GM04504 (cell line): ENCODE results near the gene ST3GAL5.
"Not testable (repeated sequence)": the region's sequence is repeated elsewhere in the genome, so short reads cannot be mapped to it uniquely, and the experiment has no call there.

Experiments
- DNase-seq: peaks from one replicate; pipeline ENCODE4 v3.0.0-alpha.2; 2012; ENCODE audit warnings: low read depth

The ST3GAL5 gene

GRCh38 chr2:85893428-85894258 is 4.9 kb upstream of the ST3GAL5 start:
- peak; percentile 48 for DNase-seq

GRCh38 chr2:85892216-85892944 is 3.6 kb upstream of the ST3GAL5 start:
- no peak for DNase-seq

DNA sequence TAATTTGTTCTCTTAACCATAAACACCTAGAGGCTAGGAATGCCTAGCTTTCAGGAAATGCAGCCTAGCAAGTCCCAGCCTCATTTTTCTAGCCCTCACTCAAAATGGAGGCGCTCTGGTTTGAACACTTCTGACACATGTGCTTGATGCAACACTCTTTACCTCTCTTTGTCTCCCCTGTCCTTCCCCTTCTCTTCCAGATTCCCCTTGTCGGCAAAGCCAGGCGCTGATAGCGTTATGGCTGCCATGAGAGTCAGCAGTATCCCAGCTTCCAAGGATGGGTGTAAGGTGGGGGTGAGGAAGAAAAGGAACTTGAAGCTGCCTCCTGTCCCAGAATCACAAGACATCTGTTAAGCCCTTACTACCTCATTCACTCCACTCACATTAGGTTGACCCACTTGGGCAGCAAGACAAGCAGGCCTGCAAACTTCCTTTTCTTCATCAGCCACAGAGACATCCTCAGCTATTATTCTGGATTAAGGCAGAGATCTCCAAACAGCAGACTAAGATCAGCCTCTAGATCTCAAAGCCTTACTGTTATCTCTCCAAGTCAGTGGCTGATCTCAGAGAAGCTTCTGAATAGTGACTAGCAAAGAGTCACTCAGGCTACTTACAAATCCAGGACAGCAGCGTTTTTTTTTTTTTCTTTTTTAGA is 1.9 kb upstream of the ST3GAL5 start:
- DNase-seq: no peak

DNA sequence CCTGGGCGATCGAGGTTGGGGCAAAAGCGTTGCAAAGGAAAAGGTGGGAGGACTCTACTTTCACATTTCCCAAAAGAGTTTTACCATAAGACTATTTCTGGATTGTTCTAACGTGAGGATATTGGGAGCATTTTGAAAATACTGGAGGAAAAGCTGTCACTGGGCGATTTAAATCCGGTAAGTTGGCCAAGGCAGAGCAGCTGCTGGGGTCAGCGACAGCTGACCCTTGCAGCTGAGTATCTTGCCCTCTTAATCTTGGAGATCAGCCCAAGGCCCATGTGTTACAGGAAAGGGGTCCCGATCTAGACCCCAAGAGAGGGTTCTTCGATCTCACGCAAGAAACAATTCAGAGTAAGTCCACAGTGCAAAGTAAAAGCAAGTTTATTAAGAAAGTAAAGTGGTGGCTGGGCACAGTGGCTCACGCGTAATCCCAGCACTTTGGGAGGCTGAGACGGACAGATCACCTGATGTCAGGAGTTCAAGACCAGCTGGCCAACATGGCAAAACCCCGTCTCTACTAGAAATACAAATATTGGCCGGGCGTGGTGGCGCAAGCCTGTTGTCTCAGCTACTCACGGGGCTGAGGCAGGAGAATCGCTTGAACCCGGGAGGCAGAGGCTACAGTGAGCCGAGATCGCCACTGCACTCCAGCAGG is 964 bp upstream of the ST3GAL5 start:
- no peak for DNase-seq

- no peak for DNase-seq
Measured at GRCh38 chr2:85888020-85888683, 638 bp downstream of the ST3GAL5 start.

- DNase-seq: no peak
Measured at GRCh38 chr2:85887566-85888019, 1.2 kb downstream of the ST3GAL5 start.

DNA sequence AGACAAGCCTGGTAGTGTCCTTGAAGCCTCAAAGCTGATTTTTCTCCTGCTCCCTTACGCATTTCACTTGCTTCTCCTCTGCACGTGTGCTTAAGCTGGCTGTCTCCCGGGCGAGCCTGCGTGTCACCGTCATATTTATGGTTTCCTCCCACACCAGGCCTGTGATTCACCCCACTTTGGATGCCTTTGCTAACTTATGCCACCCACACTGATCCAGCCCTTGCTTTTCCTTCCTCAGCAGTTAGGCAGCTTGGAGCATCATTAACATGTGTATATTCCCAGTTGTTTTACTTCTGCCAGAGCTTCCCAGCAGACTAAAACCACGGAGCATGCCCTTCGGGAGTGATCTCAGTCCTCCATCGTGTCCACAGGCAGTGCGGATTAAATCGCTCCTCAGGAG is 2.2 kb downstream of the ST3GAL5 start:
- peak; percentile 97 for DNase-seq

DNA sequence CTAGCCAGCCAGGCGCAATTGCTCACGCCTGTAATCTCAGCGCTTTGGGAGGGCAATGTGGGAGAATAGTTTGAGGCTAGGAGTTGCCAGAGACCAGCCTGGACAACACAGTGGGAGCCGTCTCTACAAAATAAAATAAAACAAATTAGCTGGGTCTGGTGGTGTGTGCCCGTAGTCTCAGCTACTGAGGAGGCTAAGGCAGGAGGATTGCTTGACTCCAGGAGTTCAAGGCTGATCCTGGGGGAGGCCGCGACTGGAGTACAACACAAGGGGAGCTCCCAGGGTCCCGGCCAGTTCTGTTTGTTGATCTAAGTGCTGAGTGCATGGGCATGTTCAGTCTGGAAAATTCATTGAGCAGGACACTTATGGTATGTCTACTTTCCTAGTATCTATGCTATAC is 2.6 kb downstream of the ST3GAL5 start:
- DNase-seq: no peak

- not testable (repeated sequence) for DNase-seq
Measured at GRCh38 chr2:85881781-85882180, 7.0 kb downstream of the ST3GAL5 start.

GRCh38 chr2:85880716-85881328 is 8.0 kb downstream of the ST3GAL5 start:
- not testable (repeated sequence) for DNase-seq

DNA sequence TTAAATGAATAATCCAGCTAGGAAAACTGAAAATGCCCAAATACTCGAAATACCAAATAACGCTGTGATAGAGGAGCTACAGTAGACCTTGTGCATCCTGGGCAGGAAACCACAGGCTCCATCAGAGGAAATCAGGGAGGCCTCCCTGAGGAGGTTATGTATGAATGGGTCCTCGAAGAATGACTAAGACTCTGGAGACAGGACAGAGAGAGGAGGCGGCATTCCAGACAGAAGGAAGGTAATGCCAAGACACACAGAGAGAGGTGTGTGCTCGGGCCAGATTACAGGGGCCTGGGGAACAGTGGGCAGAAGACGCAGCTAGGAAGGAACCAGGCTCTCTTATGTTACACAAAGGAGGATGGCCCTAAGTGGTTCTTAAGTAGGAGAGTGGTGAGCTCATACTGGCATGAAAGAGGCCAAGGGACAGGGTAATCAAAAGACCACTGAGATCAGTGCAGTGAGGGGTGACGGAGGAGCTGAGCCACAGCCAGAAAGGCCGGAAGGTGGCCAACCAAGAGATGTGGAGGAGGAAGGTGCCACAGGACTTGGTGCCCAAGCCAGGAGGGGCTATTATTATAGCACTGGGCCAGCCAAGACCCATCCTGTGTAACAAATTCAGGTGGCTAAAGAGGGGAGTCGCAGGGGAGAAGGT is 9.9 kb downstream of the ST3GAL5 start:
- DNase-seq: no peak

DNA sequence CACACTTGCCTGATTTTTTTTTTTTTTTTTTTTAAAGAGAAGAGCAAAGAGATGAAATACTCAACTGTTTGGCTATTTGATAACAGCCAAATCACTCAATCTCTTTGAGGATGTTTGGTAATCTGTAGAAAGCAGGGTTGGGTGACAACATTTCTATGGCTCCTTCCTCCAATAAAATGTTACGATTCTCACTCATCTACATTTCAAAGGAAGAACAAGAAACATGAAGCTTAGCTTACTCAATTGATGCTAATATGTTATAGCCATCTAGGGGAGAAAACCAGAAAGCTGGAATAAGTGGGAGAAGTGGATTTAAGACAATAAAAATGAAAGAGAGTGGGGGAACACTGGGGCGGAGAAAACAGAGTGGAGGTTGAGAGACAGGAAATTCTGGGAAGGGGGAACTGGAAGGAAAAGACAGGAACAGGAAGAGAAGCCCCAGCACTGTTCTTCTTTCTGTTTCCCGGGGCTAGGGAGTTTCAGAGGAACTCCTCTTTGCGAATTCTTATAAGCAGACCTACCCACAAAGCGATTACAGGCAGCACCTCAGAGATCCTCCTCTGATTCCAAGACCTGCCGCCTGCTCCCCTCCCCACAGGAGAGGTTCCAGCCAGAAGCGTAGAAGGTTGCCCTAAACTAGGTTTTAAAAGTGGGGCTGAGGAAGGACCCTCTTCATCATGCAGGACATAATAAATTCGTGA is 13.3 kb downstream of the ST3GAL5 start:
- DNase-seq: no peak

GRCh38 chr2:85873679-85874078 is 15.1 kb downstream of the ST3GAL5 start:
- no peak for DNase-seq

GRCh38 chr2:85872536-85873161 is 16.1 kb downstream of the ST3GAL5 start:
- no peak for DNase-seq

DNA sequence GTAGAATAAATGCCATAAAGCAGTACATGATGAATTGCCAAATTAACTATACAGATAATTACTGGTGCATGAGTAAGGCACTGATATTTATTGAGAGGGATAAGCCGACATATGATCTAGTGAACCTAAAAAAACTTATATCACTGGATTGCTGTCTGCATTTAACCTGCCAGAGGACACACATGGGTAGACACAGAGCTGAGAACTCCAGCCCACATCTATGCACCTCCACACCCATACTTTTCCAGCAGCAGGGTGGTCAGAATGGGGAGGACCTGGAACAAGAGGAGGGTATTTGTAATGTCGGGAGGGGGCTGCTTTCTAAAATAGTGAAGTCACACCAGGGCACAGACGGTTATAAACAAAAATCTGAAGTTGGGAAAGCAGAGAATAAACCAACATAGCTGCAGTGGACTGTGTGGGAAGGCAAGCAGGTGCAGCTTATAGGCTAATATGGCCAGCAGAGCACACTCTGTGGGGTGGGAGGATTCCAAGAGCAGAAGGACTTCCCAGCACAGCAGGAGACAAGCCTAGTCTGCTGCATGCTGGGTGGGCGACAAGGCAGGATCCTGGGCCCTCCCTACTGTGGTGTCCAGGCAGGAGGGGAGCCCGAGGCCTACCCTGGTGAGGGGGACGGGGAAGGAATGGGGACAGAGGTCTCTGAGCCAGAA is 17.2 kb downstream of the ST3GAL5 start:
- DNase-seq: no peak

DNA sequence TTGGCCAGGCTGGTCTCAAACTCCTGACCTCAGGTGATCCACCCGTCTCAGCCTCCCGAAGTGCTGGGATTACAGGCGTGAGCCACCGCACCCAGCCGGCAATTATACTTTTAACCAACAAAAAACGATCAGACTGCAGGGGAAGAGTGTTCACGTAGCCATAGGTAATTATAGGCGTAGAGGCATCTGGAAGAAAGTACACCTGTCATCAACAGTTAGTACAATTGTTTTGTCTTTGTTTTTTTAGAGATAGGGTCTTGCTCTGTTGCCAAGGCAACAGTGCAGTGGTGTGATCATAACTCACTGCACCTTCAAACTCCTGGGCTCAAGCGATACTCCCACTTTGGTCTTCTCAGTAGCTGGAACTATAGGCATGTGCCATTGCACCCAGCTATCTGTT is 20.0 kb downstream of the ST3GAL5 start:
- DNase-seq: no peak

DNA sequence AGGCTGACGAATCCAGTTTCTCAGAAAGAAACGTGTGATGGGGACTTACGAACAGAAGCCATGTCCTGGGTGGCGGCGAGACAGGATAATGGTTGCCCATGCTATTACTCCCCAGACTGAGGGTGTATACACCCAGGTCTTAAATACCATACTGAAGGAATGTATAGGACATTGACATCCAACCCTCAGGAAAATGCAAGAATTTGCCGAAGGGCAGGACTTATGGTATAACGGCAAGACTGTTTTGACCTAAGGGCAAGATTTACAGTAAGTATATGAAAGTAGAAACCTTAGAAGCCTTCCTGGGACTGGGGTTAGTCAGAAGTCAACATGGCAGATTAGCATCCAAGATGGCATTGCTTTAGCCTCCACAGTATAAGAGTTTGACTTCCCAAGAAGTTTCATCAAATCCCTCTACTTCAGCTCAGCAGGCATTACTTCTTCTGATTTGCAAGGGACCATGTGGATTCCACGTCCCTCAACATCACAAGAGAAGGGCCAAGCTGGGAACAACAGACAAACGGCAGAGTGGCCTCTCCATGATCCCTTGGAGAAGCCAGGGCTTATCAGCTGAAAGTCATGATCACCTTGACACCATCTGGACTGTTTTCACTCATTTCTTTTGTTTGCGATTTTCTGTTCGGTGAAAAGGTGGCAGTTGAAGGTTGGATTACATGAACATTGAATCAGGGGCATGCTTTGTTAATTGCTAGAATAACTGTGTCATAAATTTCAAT is 21.1 kb downstream of the ST3GAL5 start:
- no peak for DNase-seq

DNA sequence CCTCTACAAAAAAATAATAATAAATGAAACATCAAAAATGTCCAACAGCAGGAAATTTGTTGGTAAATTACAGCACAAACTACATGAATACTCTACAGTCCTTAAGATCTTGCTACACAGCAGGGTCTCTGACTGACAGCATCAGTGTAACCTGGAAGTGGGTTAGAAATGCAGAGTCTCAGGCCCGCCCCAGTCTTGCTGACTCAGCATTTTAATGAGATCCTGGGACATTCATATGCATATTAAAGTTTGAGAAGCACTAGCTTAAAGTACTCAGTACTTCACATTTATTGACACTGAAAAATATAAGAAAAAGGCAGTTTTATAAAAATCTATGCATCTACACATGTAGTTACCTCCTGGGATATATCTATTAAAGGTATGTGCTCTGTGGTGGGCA is 21.7 kb downstream of the ST3GAL5 start:
- no peak for DNase-seq
